Psoas muscle (tissue), 8 donors: Measurements from ENCODE around the gene RTL1. TPM values are rescaled to one million over a fixed set of nuclear protein-coding genes. Genes with fewer than 3 reads are reported as not detected.

Experiments used
- ATAC-seq, 4 donors: fragments of 200-7000 bp; cut with Tn5 transposase; one replicate each; pipeline ENCODE4 v1.9.1; 2020; ENCODE audit warnings: moderate library complexity in 3 of 4, mild to moderate bottlenecking in 2 of 4
- DNase-seq, 2 donors: peaks; one replicate each; pipeline ENCODE4 v3.0.0-alpha.2; 2020
- H3K27ac ChIP-seq: fragments of 200-600 bp; one replicate; pipeline ENCODE4 v1.8.0; 2022
- H3K27me3 ChIP-seq, 3 donors: fragments of 200-600 bp in 1 of 3; one replicate each; pipeline versions ENCODE4 v1.6.1 to v1.8.0; 2013 to 2022; ENCODE audit warnings: low read length in 2 of 3, mild to moderate bottlenecking in 2 of 3, moderate library complexity in 1 of 3; ENCODE audit not compliant: insufficient read depth in 3 of 3
- H3K36me3 ChIP-seq, 2 donors: fragments of 200-600 bp in 1 of 2; one replicate each; pipeline versions ENCODE4 v1.6.1 to v1.8.0; 2013 to 2022; ENCODE audit warnings: low read depth in 1 of 2, mild to moderate bottlenecking in 1 of 2, moderate library complexity in 1 of 2; ENCODE audit not compliant: insufficient read depth in 1 of 2
- H3K4me1 ChIP-seq: fragments of 200-600 bp; one replicate; pipeline ENCODE4 v1.8.0; 2022
- H3K4me3 ChIP-seq: fragments of 200-600 bp; one replicate; pipeline ENCODE4 v1.8.0; 2022; ENCODE audit warnings: mild to moderate bottlenecking
- H3K9me3 ChIP-seq: fragments of 200-600 bp; one replicate; pipeline ENCODE4 v1.8.0; 2022
- CTCF ChIP-seq: fragments of 200-600 bp; IDR thresholded peaks from one replicate; pipeline ENCODE4 v1.8.0; 2022; ENCODE audit warnings: antibody characterized with exemption
- WGBS, 3 donors: extraction: QIAGEN DNeasy Blood & Tissue Kit; methylation state at CpG; one replicate each; pipeline versions ENCODE4 v1.1.6 to v1.1.7; 2013; 5-methylcytosine and 5-hydroxymethylcytosine counted together
- intact Hi-C, 2 donors: fragments of 100-400 bp; cut with DNase I; formaldehyde crosslinking; loops; one replicate each; pipeline versions ENCODE4 v1.11.0 to v1.14.2; 2022
- polyA plus RNA-seq, 3 donors: library from polyadenylated mRNA; stranded (reverse); fragments of 200-250 nt; gene quantifications; one replicate each; pipeline ENCODE4 v1.2.3, GENCODE V29; 2013
- total RNA-seq, 4 donors: library from RNA; stranded (reverse); fragmentation: NEBNext Ultra II Directional in 2 of 4; extraction: Animal tissue kit (Norgen Biotek cat#: 25700) in 2 of 4; gene quantifications; one replicate each; pipeline versions ENCODE4 v1.2.1 to v1.2.4, GENCODE V29; 2021 to 2023
- donor health status: healthy with polysubstance abuse.
- donor health status: DM: no; HTN: no; CAD: no; lungs with moderate emphysema.
- donor health status: Bipolar disorder and iron deficiency.
- donor health status: healthy.
- donor health status: DM: yes; HTN: yes; CAD: no.
- donor health status: DM: no; HTN: no; CAD: no.
- donor health status: DM: no; HTN: no; CAD: no.
- donor health status: DM: yes; HTN: yes; CAD: no.

The RTL1 gene
- total and polyA plus RNA-seq, 7 donors: 0.01 TPM; not detected in 6

DNA sequence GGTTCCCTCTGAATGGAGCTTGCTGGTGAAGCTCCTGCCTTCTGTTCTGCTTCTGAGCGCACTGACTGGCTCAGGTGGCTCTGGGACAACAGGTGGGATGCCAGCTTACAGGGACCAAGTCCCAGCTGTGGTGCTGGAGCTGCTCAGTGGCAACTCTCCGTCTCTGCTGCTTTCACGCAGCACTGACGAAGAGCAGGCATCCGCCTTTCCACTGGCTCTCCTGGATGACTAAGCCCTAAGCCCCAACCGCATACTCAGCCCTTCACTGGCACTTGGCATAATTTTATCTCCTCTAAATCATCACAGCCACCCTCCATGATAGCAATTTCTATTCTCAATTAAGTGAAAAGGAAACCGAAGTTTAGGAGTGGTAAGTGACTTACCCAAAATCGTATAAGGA, 3.7 kb upstream of the RTL1 start:
- Histone ChIP-seq H3K9me3 (no peaks in the 10 kb centered on the region), H3K4me3 (no peak overlapping the region), H3K27ac (no peak overlapping the region), H3K4me1 (no peaks in the 10 kb centered on the region), H3K36me3 (no peaks in the 10 kb centered on the region), H3K27me3 (peaks cover 0 to 41% (median 4%) of the 10 kb centered on the region in 3 donors)
- no peak for TF ChIP-seq CTCF
- ATAC-seq (no peak), DNase-seq (no peak)
- intact Hi-C loops: loop anchor here in 1 of 2 donors (10.0 kb wide), 1 partner anchor 472 kb away; no protein-coding TSS in a partner anchor
- WGBS, 3 donors: 79 to 86% (median 83%) methylated on average over 8 of the region's 8 CpGs

GRCh38 chr14:100906420-100906819, 2.9 kb upstream of the RTL1 start:
- no peak overlapping the region for H3K27ac ChIP-seq
- no peaks in the 10 kb centered on the region for H3K36me3 ChIP-seq
- no peak for ATAC-seq
- H3K4me3 ChIP-seq: no peak overlapping the region
- 59 to 65% (median 60%) methylated on average over 6 of the region's 6 CpGs for WGBS, 3 donors
- intact Hi-C loops: loop anchor here in 1 of 2 donors (10.0 kb wide), 1 partner anchor 472 kb away; no protein-coding TSS in a partner anchor
- H3K9me3 ChIP-seq: no peaks in the 10 kb centered on the region
- no peak for TF ChIP-seq CTCF
- no peaks in the 10 kb centered on the region for H3K4me1 ChIP-seq
- H3K27me3 ChIP-seq: peaks cover 0 to 49% (median 7%) of the 10 kb centered on the region in 3 donors
- no peak for DNase-seq

DNA sequence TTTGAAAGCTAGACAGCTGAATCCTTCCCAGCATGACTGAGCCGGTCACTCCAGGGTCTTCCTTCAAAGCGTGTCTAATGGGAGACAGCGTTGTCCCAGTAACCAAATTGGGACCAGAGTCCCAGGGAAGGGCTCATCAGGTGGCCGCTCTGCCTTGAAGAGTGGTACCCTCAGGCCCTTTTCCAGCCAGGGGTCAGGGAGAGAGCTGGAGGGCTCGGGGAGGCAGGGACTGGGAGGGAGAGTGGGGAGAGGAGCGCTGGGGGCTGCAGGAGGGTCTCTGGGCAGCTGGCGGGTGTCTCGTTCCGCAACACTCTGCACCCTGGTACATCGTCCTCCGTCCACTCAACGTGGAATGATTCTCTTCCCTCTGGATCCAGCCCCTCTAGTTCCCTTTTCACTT, 1.6 kb upstream of the RTL1 start:
- no peak for DNase-seq
- no peak for ATAC-seq
- Histone ChIP-seq H3K4me3 (no peak overlapping the region), H3K4me1 (no peaks in the 10 kb centered on the region), H3K27ac (no peak overlapping the region), H3K36me3 (no peaks in the 10 kb centered on the region), H3K27me3 (peaks cover 0 to 52% (median 10%) of the 10 kb centered on the region in 3 donors), H3K9me3 (no peaks in the 10 kb centered on the region)
- 64 to 77% (median 72%) methylated on average over 12 of the region's 12 CpGs for WGBS, 3 donors
- no peak for TF ChIP-seq CTCF
- intact Hi-C loops: loop anchor here in 1 of 2 donors (10.0 kb wide), 1 partner anchor 470 kb away; no protein-coding TSS in a partner anchor

DNA sequence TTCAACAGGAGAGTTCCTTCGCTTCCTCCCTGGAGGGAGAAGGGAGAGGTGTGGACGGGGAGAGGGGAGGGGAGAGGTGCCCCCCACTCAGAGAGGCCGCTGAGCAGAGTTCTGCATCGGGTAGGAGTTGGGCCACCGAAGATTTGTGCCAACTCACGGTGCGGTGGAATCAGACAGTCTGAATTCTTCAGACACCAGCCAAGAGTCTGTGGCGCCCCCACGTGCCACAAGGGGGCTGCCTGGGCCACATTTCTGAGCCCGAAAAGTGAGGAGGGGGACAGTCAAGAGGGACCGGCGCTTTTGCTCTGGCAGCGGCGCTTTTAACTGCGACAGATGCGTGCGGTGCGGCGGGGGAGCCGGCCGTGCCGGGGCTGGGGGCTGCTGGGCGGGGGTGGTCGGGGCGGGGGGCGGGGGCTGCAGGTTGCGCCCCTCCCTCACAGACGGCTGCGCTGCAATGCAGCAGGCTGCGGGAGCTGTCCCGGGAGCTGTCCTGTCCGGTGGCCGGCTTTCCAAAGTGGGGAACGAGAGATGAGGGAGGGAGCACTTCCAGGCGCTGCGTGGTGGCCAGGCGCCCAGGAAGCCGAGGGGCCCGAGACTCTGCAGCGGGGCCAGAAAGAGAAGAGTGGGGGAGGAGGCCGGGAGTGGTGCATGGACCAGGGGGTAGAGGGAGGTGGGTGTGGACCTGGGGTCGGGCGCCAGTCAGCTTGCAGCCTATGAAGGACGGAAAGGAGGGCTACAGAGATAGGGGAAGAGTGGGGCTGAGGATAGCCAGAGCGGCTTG, 975 bp upstream of the RTL1 start:
- no peaks in the 10 kb centered on the region for H3K9me3 ChIP-seq
- peaks cover 5% of the 10 kb centered on the region for H3K4me1 ChIP-seq
- DNase-seq (no peak), ATAC-seq (no peak)
- no peak for TF ChIP-seq CTCF
- 31 to 33% (median 33%) methylated on average over 38 to 45 of the region's 45 CpGs for WGBS, 3 donors
- H3K27me3 ChIP-seq: peaks cover 0 to 59% (median 10%) of the 10 kb centered on the region in 3 donors
- no peak overlapping the region for H3K27ac ChIP-seq
- intact Hi-C loops: loop anchor here in 1 of 2 donors (10.0 kb wide), 1 partner anchor 470 kb away; no protein-coding TSS in a partner anchor
- no peak overlapping the region for H3K4me3 ChIP-seq
- no peaks in the 10 kb centered on the region for H3K36me3 ChIP-seq
